ENCODE data around the gene PTPRN2. TPM values are rescaled to one million over a fixed set of nuclear protein-coding genes. Genes with fewer than 3 reads are reported as not detected.
"Not testable (repeated sequence)": the region's sequence is repeated elsewhere in the genome, so short reads cannot be mapped to it uniquely, and the experiment has no call there.

PTPRN2 gene
- total and polyA plus RNA-seq, 3 experiments from 2014 or later, result 0.33 to 1.2 (median 0.42) TPM

DNA sequence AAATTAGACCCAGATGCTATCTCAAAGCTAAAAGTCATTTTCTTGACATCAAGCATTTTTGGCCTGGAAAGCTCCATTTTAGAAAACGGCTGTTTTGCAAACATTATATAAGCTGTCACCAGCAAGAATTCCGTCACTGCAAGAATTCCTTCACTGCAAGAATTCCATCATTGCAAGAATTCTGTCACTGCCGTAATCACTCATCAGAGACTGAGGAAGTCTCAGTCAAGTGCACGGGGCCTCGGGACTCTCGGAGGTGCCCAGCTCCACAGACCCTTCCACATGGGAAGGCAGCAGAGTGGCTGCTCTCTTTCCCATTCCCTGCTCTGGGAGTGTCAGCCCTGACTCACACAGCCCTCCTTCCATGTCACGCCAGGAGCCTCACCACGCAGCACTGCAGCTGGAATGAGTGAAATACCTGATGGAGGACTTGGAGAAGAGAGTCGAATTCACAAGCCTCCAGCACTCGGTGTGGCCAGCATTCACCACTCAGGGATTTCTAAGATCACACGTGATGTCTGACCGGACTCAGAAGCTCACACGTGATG is 168.3 kb downstream of the PTPRN2 start:
- Histone ChIP-seq H3K4me1 (ENCODE audit: insufficient read depth, low read length) (no peaks in the 10 kb centered on the region), H3K27me3 (ENCODE audit: insufficient read depth, low read length, poor library complexity, severe bottlenecking) (no peaks in the 10 kb centered on the region), H3K4me3 (ENCODE audit: low read length) (no peak overlapping the region), H3K36me3 (ENCODE audit: insufficient read depth, low read length) (no peaks in the 10 kb centered on the region), H3K27ac (ENCODE audit: low read depth, low read length) (no peak overlapping the region), H3K9me3 (ENCODE audit: low read length) (no peaks in the 10 kb centered on the region)
- H3K4me1 Mint-ChIP-seq, result no peaks in the 10 kb centered on the region
- no peaks in the 10 kb centered on the region for H3K9me3 Mint-ChIP-seq
- CTCF ChIA-PET, result no interaction called here
- no peak for DNase-seq
- no peak overlapping the region for H3K4me3 Mint-ChIP-seq
- no peaks in the 10 kb centered on the region for H3K36me3 Mint-ChIP-seq
- POLR2A ChIA-PET, result interaction anchor here (0.6 kb wide), 1 partner anchor 9 kb away, joined by 3 read pairs; no protein-coding TSS in a partner anchor
- no peak overlapping the region for H3K27ac Mint-ChIP-seq
- peaks cover 0 to 3% of the 10 kb centered on the region in 2 donors for H3K27me3 Mint-ChIP-seq

DNA sequence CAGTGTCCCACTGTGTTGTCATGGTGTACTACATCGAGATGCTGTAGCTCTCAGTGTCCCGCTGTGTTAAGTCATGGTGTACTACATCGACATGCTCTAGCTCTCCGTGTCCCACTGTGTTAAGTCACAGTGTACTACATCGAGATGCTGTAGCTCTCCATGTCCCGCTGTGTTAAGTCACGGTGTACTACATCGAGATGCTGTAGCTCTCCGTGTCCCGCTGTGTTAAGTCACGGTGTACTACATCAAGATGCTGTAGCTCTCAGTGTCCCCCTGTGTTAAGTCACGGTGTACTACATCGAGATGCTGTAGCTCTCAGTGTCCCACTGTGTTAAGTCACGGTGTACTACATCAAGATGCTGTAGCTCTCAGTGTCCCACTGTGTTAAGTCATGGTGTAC is 169.2 kb downstream of the PTPRN2 start:
- POLR2A ChIA-PET, result not testable (repeated sequence)

DNA sequence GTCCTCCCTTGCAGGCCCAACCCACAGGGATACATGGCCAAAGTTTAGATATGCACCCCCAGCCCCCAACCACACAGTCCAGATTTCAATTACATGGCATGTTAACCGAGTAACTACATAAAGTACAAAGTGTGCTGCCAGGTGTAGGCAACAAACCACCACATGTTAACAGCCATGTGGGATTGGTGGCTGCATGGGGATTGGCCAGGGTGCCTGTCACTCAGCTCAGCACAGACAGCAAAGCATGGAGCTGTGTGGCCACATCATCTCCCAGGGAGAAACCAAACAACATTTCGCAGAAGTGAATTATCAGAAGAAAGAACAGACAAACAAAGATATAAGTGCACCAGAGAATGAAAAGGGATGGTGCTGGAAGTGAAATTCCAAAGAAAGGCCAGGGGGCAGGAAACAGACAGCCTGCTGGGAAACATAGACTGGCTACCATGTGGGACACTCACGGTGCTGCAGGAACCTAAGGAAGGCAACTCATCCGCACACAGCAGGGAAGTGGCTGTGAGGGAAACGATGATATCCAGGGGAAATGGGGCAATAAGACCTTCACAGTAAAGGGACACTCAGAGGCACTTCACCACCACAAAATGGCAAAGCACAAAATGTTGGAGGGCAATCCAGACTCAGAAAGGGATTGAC is 171.2 kb downstream of the PTPRN2 start:
- Histone ChIP-seq H3K27me3 (ENCODE audit: insufficient read depth, low read length, poor library complexity, severe bottlenecking) (no peaks in the 10 kb centered on the region), H3K36me3 (ENCODE audit: insufficient read depth, low read length) (no peaks in the 10 kb centered on the region), H3K9me3 (ENCODE audit: low read length) (no peaks in the 10 kb centered on the region), H3K4me3 (ENCODE audit: low read length) (no peak overlapping the region), H3K27ac (ENCODE audit: low read depth, low read length) (no peak overlapping the region), H3K4me1 (ENCODE audit: insufficient read depth, low read length) (no peaks in the 10 kb centered on the region)
- Mint-ChIP-seq H3K27me3 (no peaks in the 10 kb centered on the region), H3K4me3 (no peak overlapping the region), H3K9me3 (no peaks in the 10 kb centered on the region), H3K27ac (no peak overlapping the region), H3K36me3 (no peaks in the 10 kb centered on the region), H3K4me1 (no peaks in the 10 kb centered on the region)
- ChIA-PET POLR2A (no interaction called here), CTCF (no interaction called here)
- no peak for DNase-seq

More for the DNA sequence above, 169.2 kb downstream of the PTPRN2 start:
- H3K4me3 Mint-ChIP-seq; H3K4me3 ChIP-seq (ENCODE audit: low read length); DNase-seq; H3K27me3 Mint-ChIP-seq; H3K27me3 ChIP-seq (ENCODE audit: insufficient read depth, low read length, poor library complexity, severe bottlenecking); H3K36me3 ChIP-seq (ENCODE audit: insufficient read depth, low read length); H3K27ac ChIP-seq (ENCODE audit: low read depth, low read length); H3K27ac Mint-ChIP-seq; H3K36me3 Mint-ChIP-seq; H3K9me3 Mint-ChIP-seq; H3K4me1 ChIP-seq (ENCODE audit: insufficient read depth, low read length); H3K4me1 Mint-ChIP-seq; H3K9me3 ChIP-seq (ENCODE audit: low read length); CTCF ChIA-PET: not testable (repeated sequence)

DNA sequence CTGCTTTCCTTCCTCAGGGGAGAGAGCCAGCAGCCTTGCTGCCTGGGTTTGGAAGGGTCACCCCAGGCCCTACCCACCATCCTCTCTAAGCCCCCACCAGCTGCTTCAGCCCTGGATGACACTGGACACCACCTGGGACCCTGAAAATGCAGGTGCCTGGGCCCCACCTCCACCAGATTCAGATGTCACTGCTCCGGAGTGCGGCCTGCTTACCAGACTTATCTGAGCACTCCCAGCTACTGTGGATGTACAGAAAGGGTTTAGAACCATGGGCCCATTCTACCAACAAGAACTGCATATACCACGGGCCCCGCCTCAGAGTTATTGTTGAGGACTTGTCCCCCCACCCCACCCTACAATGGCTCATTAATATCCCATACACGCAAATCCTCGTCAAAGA is 172.3 kb downstream of the PTPRN2 start:
- no peak for DNase-seq
- Histone ChIP-seq H3K27ac (ENCODE audit: low read depth, low read length) (no peak overlapping the region), H3K9me3 (ENCODE audit: low read length) (no peaks in the 10 kb centered on the region), H3K36me3 (ENCODE audit: insufficient read depth, low read length) (no peaks in the 10 kb centered on the region), H3K4me1 (ENCODE audit: insufficient read depth, low read length) (no peaks in the 10 kb centered on the region), H3K27me3 (ENCODE audit: insufficient read depth, low read length, poor library complexity, severe bottlenecking) (no peaks in the 10 kb centered on the region), H3K4me3 (ENCODE audit: low read length) (no peak overlapping the region)
- H3K27ac Mint-ChIP-seq, result no peak overlapping the region
- no peak overlapping the region for H3K4me3 Mint-ChIP-seq
- H3K4me1 Mint-ChIP-seq, result no peaks in the 10 kb centered on the region
- ChIA-PET POLR2A (no interaction called here), CTCF (no interaction called here)
- H3K27me3 Mint-ChIP-seq, result peaks cover under 1 to 3% of the 10 kb centered on the region in 2 donors
- H3K9me3 Mint-ChIP-seq, result no peaks in the 10 kb centered on the region
- H3K36me3 Mint-ChIP-seq, result no peaks in the 10 kb centered on the region

DNA sequence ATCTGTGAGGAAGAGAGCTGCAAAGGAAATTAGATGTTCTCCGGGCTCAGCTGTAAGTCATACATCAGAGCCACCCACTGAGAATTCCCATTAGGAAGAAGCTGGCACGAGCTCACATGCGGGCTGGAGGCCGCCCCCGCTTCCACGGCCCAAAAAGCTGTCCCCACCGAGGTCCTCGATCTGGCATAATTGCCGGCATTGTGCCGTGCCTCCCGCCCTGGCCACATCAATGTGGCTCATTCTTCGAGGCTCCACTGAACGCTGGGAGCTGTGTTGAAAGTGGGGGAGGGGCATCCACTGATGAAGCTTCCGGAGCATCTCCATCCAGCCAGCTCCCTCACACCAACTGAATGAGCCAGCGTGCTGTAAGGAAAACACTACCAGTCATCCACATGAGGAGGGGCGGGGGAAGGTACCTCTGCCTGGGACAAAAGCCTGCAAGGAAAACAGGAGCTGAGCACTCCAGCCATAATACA is 173.1 kb downstream of the PTPRN2 start:
- CTCF ChIA-PET, result no interaction called here

DNA sequence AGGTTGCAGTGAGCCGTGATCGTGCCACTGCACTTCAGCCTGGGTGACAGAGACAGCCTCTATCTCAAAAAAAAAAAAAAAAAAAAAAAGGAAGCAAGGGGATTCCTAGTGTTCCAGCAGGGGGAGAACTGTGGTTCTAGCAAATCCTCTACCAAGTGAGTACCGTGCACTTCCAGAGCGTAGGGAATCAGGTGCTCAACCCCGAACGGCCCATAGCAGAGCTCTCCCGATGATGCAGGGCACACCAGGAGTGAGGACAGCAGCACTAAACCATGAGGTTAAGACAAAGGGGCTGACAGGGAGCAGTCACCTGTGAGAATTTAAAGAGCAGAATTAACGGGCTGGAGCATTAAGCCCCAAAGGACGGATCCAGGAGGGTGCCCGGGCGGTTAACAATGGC is 173.6 kb downstream of the PTPRN2 start:
- ChIA-PET POLR2A (no interaction called here), CTCF (interaction anchor here (0.8 kb wide), 1 partner anchor 14 kb away, joined by 4 read pairs; no protein-coding TSS in a partner anchor)
- H3K27me3 ChIP-seq (ENCODE audit: insufficient read depth, low read length, poor library complexity, severe bottlenecking), result no peaks in the 10 kb centered on the region
- Mint-ChIP-seq H3K9me3 (no peaks in the 10 kb centered on the region), H3K4me3 (no peak overlapping the region), H3K36me3 (no peaks in the 10 kb centered on the region), H3K4me1 (no peaks in the 10 kb centered on the region), H3K27ac (no peak overlapping the region), H3K27me3 (peaks cover 3 to 5% of the 10 kb centered on the region in 2 donors)
- H3K27ac ChIP-seq (ENCODE audit: low read depth, low read length), result no peak overlapping the region
- no peak for DNase-seq
- no peaks in the 10 kb centered on the region for H3K36me3 ChIP-seq (ENCODE audit: insufficient read depth, low read length)
- H3K4me3 ChIP-seq (ENCODE audit: low read length), result no peak overlapping the region
- no peaks in the 10 kb centered on the region for H3K9me3 ChIP-seq (ENCODE audit: low read length)
- no peaks in the 10 kb centered on the region for H3K4me1 ChIP-seq (ENCODE audit: insufficient read depth, low read length)

More for the DNA sequence above, 173.1 kb downstream of the PTPRN2 start:
- POLR2A ChIA-PET, result no interaction called here
- H3K9me3 Mint-ChIP-seq, result no peaks in the 10 kb centered on the region
- Histone ChIP-seq H3K4me3 (ENCODE audit: low read length) (no peak overlapping the region), H3K27ac (ENCODE audit: low read depth, low read length) (no peak overlapping the region), H3K27me3 (ENCODE audit: insufficient read depth, low read length, poor library complexity, severe bottlenecking) (no peaks in the 10 kb centered on the region), H3K4me1 (ENCODE audit: insufficient read depth, low read length) (no peaks in the 10 kb centered on the region), H3K9me3 (ENCODE audit: low read length) (no peaks in the 10 kb centered on the region), H3K36me3 (ENCODE audit: insufficient read depth, low read length) (no peaks in the 10 kb centered on the region)
- no peak for DNase-seq
- no peaks in the 10 kb centered on the region for H3K36me3 Mint-ChIP-seq
- H3K27ac Mint-ChIP-seq, result no peak overlapping the region
- H3K4me3 Mint-ChIP-seq, result no peak overlapping the region
- H3K4me1 Mint-ChIP-seq, result no peaks in the 10 kb centered on the region
- peaks cover 3 to 5% of the 10 kb centered on the region in 2 donors for H3K27me3 Mint-ChIP-seq

DNA sequence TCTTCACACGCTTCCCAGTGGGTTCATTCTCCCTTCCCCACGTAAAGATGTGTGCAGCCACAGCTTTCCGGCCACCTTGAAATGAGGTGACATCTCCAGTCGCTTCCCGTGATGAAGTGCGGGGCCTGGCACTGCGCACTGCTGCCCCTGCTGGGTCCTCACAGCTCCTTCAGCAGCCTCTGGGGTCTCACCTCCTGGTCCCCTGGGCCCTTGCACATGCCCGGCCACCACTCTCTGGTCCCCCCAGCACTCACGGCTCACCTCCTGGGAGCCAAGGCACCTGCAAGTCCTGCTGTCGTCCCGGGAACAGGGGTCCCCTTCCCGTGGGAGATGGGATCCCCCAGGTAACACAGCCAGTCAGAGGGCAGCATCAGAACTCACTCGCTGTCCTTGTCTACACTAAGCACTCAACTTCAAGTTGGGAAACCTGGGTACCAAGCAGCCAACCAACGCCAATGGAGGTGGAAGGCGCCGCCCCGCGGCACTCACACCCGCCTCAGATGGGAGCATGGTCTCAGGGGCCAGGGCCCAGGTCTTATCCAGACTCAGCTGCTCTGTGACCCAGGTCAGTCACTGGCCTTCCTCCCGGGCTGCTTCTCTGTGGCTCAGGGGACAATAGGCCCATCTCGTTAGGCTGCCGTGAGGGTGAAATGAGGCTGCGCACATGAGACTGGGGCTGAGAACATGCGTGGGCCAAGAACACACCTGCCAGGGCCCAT is 176.2 kb downstream of the PTPRN2 start:
- Histone ChIP-seq H3K36me3 (ENCODE audit: insufficient read depth, low read length) (no peaks in the 10 kb centered on the region), H3K27me3 (ENCODE audit: insufficient read depth, low read length, poor library complexity, severe bottlenecking) (no peaks in the 10 kb centered on the region), H3K4me1 (ENCODE audit: insufficient read depth, low read length) (no peaks in the 10 kb centered on the region), H3K4me3 (ENCODE audit: low read length) (no peak overlapping the region), H3K9me3 (ENCODE audit: low read length) (no peaks in the 10 kb centered on the region), H3K27ac (ENCODE audit: low read depth, low read length) (no peak overlapping the region)
- Mint-ChIP-seq H3K9me3 (no peaks in the 10 kb centered on the region), H3K27me3 (peaks cover 3 to 5% of the 10 kb centered on the region in 2 donors), H3K27ac (no peak overlapping the region), H3K4me1 (no peaks in the 10 kb centered on the region), H3K4me3 (no peak overlapping the region), H3K36me3 (no peaks in the 10 kb centered on the region)
- DNase-seq, result no peak
- POLR2A ChIA-PET, result no interaction called here
- CTCF ChIA-PET, result no interaction called here

DNA sequence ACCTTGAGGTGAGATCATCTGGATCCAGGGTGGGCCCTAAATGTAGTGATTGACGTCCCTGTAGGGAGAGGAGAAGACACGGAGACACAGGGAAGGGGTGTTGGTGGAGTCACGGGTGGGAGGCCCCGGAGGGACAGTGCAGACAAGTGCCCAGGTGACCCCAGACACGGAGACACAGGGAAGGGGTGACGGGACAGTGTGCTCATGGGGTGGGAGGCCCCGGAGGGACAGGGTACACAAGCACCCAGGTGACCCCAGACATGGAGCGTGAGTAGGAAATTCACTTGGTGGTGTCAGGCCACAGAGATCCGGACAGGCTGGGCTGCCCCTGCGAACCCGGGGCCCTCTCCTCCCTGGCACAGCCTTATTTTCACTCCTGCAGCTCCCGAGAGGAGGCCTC is 176.9 kb downstream of the PTPRN2 start:
- Histone ChIP-seq H3K9me3 (ENCODE audit: low read length) (no peaks in the 10 kb centered on the region), H3K4me1 (ENCODE audit: insufficient read depth, low read length) (no peaks in the 10 kb centered on the region), H3K27me3 (ENCODE audit: insufficient read depth, low read length, poor library complexity, severe bottlenecking) (no peaks in the 10 kb centered on the region), H3K36me3 (ENCODE audit: insufficient read depth, low read length) (no peaks in the 10 kb centered on the region), H3K27ac (ENCODE audit: low read depth, low read length) (no peak overlapping the region), H3K4me3 (ENCODE audit: low read length) (no peak overlapping the region)
- H3K36me3 Mint-ChIP-seq, result no peaks in the 10 kb centered on the region
- DNase-seq, result no peak
- ChIA-PET POLR2A (no interaction called here), CTCF (no interaction called here)
- peaks cover 3 to 5% of the 10 kb centered on the region in 2 donors for H3K27me3 Mint-ChIP-seq
- H3K4me1 Mint-ChIP-seq, result no peaks in the 10 kb centered on the region
- no peak overlapping the region for H3K4me3 Mint-ChIP-seq
- H3K27ac Mint-ChIP-seq, result no peak overlapping the region
- H3K9me3 Mint-ChIP-seq, result no peaks in the 10 kb centered on the region

Data from CD8-positive, alpha-beta memory T cell (primary cell).